CD14-positive monocyte (primary cell): ENCODE results near the gene FGF6. TPM values are rescaled to one million over a fixed set of nuclear protein-coding genes. Genes with fewer than 3 reads are reported as not detected.
"Not testable (repeated sequence)": the region's sequence is repeated elsewhere in the genome, so short reads cannot be mapped to it uniquely, and the experiment has no call there.

Experiments used
- DNase-seq, 3 donors: peaks; one replicate each; pipeline ENCODE4 v3.0.0-alpha.2; 2011 to 2022
- H2AFZ ChIP-seq: 2 replicates; pipeline ENCODE4 v1.6.0; 2012; ENCODE audit warnings: mild to moderate bottlenecking, low read depth, low read length, inconsistent platforms; ENCODE audit not compliant: insufficient read depth, poor library complexity, severe bottlenecking
- H3K27ac ChIP-seq, 2 donors: 1 replicate in 1 of 2; 2 replicates in 1 of 2; pipeline ENCODE4 v1.5.1; 2012 to 2013; ENCODE audit warnings: low read length in 2 of 2, control low read depth in 1 of 2, inconsistent platforms in 1 of 2, low read depth in 1 of 2, mild to moderate bottlenecking in 1 of 2
- H3K27me3 ChIP-seq, 2 donors: one replicate each; pipeline versions ENCODE4 v1.6.0 to v1.6.1; 2011 to 2013; ENCODE audit warnings: low read length in 2 of 2; ENCODE audit not compliant: control insufficient read depth in 2 of 2, insufficient read depth in 2 of 2
- H3K36me3 ChIP-seq, 2 donors: replicated peaks in 1 of 2; 1 replicate in 1 of 2; 2 replicates in 1 of 2; pipeline versions ENCODE4 v1.5.1 to v1.6.1; 2012 to 2013; ENCODE audit warnings: low read length in 2 of 2, control low read depth in 1 of 2, inconsistent platforms in 1 of 2, mild to moderate bottlenecking in 1 of 2; ENCODE audit not compliant: insufficient read depth in 2 of 2, control insufficient read depth in 1 of 2
- H3K4me1 ChIP-seq, 2 donors: 1 replicate in 1 of 2; 2 replicates in 1 of 2; pipeline versions ENCODE4 v1.5.1 to v1.6.1; 2012 to 2013; ENCODE audit warnings: low read length in 2 of 2, control low read depth in 1 of 2, inconsistent platforms in 1 of 2, mild to moderate bottlenecking in 1 of 2, moderate library complexity in 1 of 2; ENCODE audit not compliant: insufficient read depth in 2 of 2, control insufficient read depth in 1 of 2
- H3K4me2 ChIP-seq: replicated peaks from 2 replicates; pipeline ENCODE3; 2012; ENCODE audit warnings: low read length, moderate library complexity, mild to moderate bottlenecking; ENCODE audit not compliant: poor library complexity, severe bottlenecking; ENCODE audit errors: extremely low read depth
- H3K4me3 ChIP-seq, 3 experiments: fragments of 200-600 bp in 1 of 3; sonication (generic) in 1 of 3; replicated peaks in 1 of 3; 1 replicate in 2 of 3; 2 replicates in 1 of 3; pipeline ENCODE4 v1.5.1; 2011 to 2013; ENCODE audit warnings: low read length in 3 of 3, mild to moderate bottlenecking in 3 of 3, control low read depth in 2 of 3, low read depth in 2 of 3, inconsistent platforms in 1 of 3, moderate library complexity in 1 of 3
- H3K79me2 ChIP-seq: 2 replicates; pipeline ENCODE4 v1.6.0; 2012; ENCODE audit warnings: mild to moderate bottlenecking, control low read depth, inconsistent platforms, low read length, moderate library complexity; ENCODE audit not compliant: insufficient read depth
- H3K9ac ChIP-seq: 2 replicates; pipeline ENCODE4 v1.6.0; 2017; ENCODE audit warnings: low read length, mild to moderate bottlenecking; ENCODE audit not compliant: insufficient read depth, poor library complexity, severe bottlenecking
- H3K9me3 ChIP-seq, 2 donors: replicated peaks in 1 of 2; 1 replicate in 1 of 2; 2 replicates in 1 of 2; pipeline versions ENCODE4 v1.5.1 to v1.6.1; 2012 to 2013; ENCODE audit warnings: low read length in 2 of 2, control low read depth in 1 of 2; ENCODE audit not compliant: control insufficient read depth in 1 of 2, insufficient read depth in 1 of 2
- H4K20me1 ChIP-seq: 2 replicates; pipeline ENCODE4 v1.6.0; 2012; ENCODE audit warnings: mild to moderate bottlenecking, low read length, control low read depth, moderate library complexity; ENCODE audit not compliant: insufficient read depth
- H3K27ac Mint-ChIP-seq, 7 donors: one replicate each; pipeline ENCODE4 v1.8.0; 2020; ENCODE audit warnings: mild to moderate bottlenecking in 7 of 7, mixed read lengths in 7 of 7, moderate library complexity in 6 of 7, inconsistent platforms in 2 of 7
- H3K27me3 Mint-ChIP-seq, 3 donors: one replicate each; pipeline ENCODE4 v1.8.0; 2021 to 2022; ENCODE audit warnings: low read depth in 3 of 3, mild to moderate bottlenecking in 3 of 3, mixed read lengths in 3 of 3, moderate library complexity in 3 of 3, inconsistent platforms in 1 of 3
- H3K36me3 Mint-ChIP-seq, 2 donors: one replicate each; pipeline ENCODE4 v1.8.0; 2020; ENCODE audit warnings: mixed read lengths in 2 of 2, inconsistent platforms in 1 of 2, mild to moderate bottlenecking in 1 of 2
- H3K4me1 Mint-ChIP-seq: one replicate; pipeline ENCODE4 v1.8.0; 2020; ENCODE audit warnings: mild to moderate bottlenecking, mixed read lengths
- H3K4me3 Mint-ChIP-seq, 2 donors: one replicate each; pipeline ENCODE4 v1.8.0; 2020; ENCODE audit warnings: mild to moderate bottlenecking in 2 of 2, mixed read lengths in 2 of 2, moderate library complexity in 1 of 2
- H3K9me3 Mint-ChIP-seq, 7 donors: one replicate each; pipeline ENCODE4 v1.8.0; 2020 to 2022; ENCODE audit warnings: mixed read lengths in 7 of 7, mild to moderate bottlenecking in 6 of 7, moderate library complexity in 6 of 7, inconsistent platforms in 2 of 7
- CTCF ChIP-seq: fragments of 200-600 bp; IDR thresholded peaks from one replicate; pipeline ENCODE4 v1.8.0; 2022; ENCODE audit warnings: antibody characterized with exemption, mild to moderate bottlenecking
- WGBS: methylation state at CpG from one replicate; pipeline ENCODE4 v1.1.5; 2013; ENCODE audit warnings: missing lambda C conversion rate; ENCODE audit not compliant: insufficient coverage; 5-methylcytosine and 5-hydroxymethylcytosine counted together
- intact Hi-C, 2 donors: fragments of 100-400 bp; cut with micrococcal nuclease; formaldehyde crosslinking; loops; one replicate each; pipeline versions ENCODE4 v1.15.0 to v1.15.1; 2023
- polyA plus RNA-seq, 3 donors: library from polyadenylated mRNA; depleted of rRNA in 1 of 3; unstranded in 2 of 3; stranded (reverse) in 1 of 3; fragments of 300-500 nt in 2 of 3; fragments of >200 nt in 1 of 3; fragmentation: Illumina TruSeq in 2 of 3; gene quantifications; 1 replicate in 2 of 3; 2 replicates in 1 of 3; pipeline ENCODE4 v1.2.3, GENCODE V29; 2012 to 2021

The FGF6 gene
- polyA plus RNA-seq, 3 donors, result not detected

GRCh38 chr12:4407136-4407535 lies 38.5 kb downstream of the FGF6 start:
- no peaks in the 10 kb centered on the region for H3K36me3 Mint-ChIP-seq
- H3K27me3 Mint-ChIP-seq, result peaks cover 2 to 4% (median 4%) of the 10 kb centered on the region in 3 donors
- H3K27ac ChIP-seq, result no peak overlapping the region
- H3K79me2 ChIP-seq, result no peaks in the 10 kb centered on the region
- H4K20me1 ChIP-seq, result no peaks in the 10 kb centered on the region
- H3K9me3 Mint-ChIP-seq, result peaks cover 0 to 3% (median 0%) of the 10 kb centered on the region in 7 donors
- H3K9ac ChIP-seq, result no peak overlapping the region
- 95% methylated on average over 2 of the region's 3 CpGs for WGBS
- intact Hi-C loops, result no loop called here
- no peak overlapping the region for H3K4me2 ChIP-seq
- peaks cover 0 to 4% of the 10 kb centered on the region in 2 donors for H3K27me3 ChIP-seq
- H2AFZ ChIP-seq, result no peak overlapping the region
- H3K4me3 Mint-ChIP-seq, result no peak overlapping the region
- no peaks in the 10 kb centered on the region for H3K4me1 ChIP-seq
- DNase-seq, result no peak
- no peaks in the 10 kb centered on the region for H3K4me1 Mint-ChIP-seq
- H3K27ac Mint-ChIP-seq, result no peak overlapping the region
- no peak for TF ChIP-seq CTCF
- no peak overlapping the region for H3K4me3 ChIP-seq
- no peaks in the 10 kb centered on the region for H3K36me3 ChIP-seq
- H3K9me3 ChIP-seq, result no peaks in the 10 kb centered on the region

GRCh38 chr12:4404877-4405637 lies 40.6 kb downstream of the FGF6 start:
- intact Hi-C loops, H3K4me2 ChIP-seq, H2AFZ ChIP-seq, H3K27ac Mint-ChIP-seq, H3K9me3 Mint-ChIP-seq, H3K4me1 ChIP-seq, H3K9ac ChIP-seq, H3K79me2 ChIP-seq, H3K27me3 ChIP-seq, H3K9me3 ChIP-seq, H3K36me3 Mint-ChIP-seq, H4K20me1 ChIP-seq, H3K4me3 ChIP-seq, H3K27ac ChIP-seq, DNase-seq, H3K36me3 ChIP-seq, H3K4me1 Mint-ChIP-seq, H3K4me3 Mint-ChIP-seq: not testable (repeated sequence)
- H3K27me3 Mint-ChIP-seq, result peaks cover 6 to 11% (median 8%) of the 10 kb centered on the region in 3 donors
- 87% methylated on average over 3 of the region's 8 CpGs for WGBS
